A549 (cell line): Measurements from ENCODE around the gene MVB12B. TPM values are rescaled to one million over a fixed set of nuclear protein-coding genes. Genes with fewer than 3 reads are reported as not detected.

Experiments used
- ATAC-seq, 2 experiments: fragments of 200-7000 bp in 1 of 2; fragments of >200 bp in 1 of 2; cut with Nextera tagmentation in 1 of 2; cut with Tn5 transposase in 1 of 2; 3 replicates each; pipeline versions ENCODE4 v1.8.0 to v1.9.1; 2018 to 2020; ENCODE audit warnings: mild to moderate bottlenecking in 1 of 2, moderate library complexity in 1 of 2
- CTCF ChIA-PET: fragments of 300-600 bp; sonication (Branson Sonifier 250); formaldehyde crosslinking; extraction: SDS; loops from one replicate; lab custom pipeline; 2021; ENCODE audit warnings: antibody characterized with exemption, inconsistent platforms; lab: Yijun Ruan, JAX
- POLR2A ChIA-PET: fragments of 350-600 bp; formaldehyde crosslinking; extraction: SDS; loops from one replicate; lab custom pipeline; 2021; ENCODE audit warnings: antibody characterized with exemption, inconsistent platforms; lab: Yijun Ruan, JAX
- DNase-seq, 2 experiments: peaks; one replicate each; pipeline versions ENCODE4 v3.0.0 to v3.0.0-alpha.2; 2011 to 2016; ENCODE audit warnings: low read depth in 1 of 2, low spot score in 1 of 2
- FAIRE-seq: peaks from 2 replicates; lab custom pipeline; 2011; peaks lifted over from hg19 to GRCh38; lab: Jason Lieb, UNC
- H3K27ac ChIP-seq, 2 experiments: fragments of >200 bp; sonication (Bioruptor Twin); formaldehyde crosslinking; 3 replicates each; pipeline ENCODE4 v1.5.1; 2016 to 2017
- H3K4me1 ChIP-seq: fragments of >200 bp; sonication (Bioruptor Twin); formaldehyde crosslinking; 3 replicates; pipeline ENCODE4 v1.6.1; 2016
- H3K4me2 ChIP-seq: fragments of >200 bp; sonication (Bioruptor Twin); formaldehyde crosslinking; 3 replicates; pipeline ENCODE4 v1.6.1; 2016
- H3K4me3 ChIP-seq: fragments of >200 bp; sonication (Bioruptor Twin); formaldehyde crosslinking; 3 replicates; pipeline ENCODE4 v1.5.1; 2016
- H3K9me3 ChIP-seq: fragments of >200 bp; sonication (Bioruptor Twin); formaldehyde crosslinking; 3 replicates; pipeline ENCODE4 v1.6.1; 2016
- CBX2 ChIP-seq: fragments of 200-600 bp; sonication (generic); IDR thresholded peaks from 2 replicates; pipeline ENCODE4 v1.6.1; 2016; ENCODE audit warnings: low read depth, mild to moderate bottlenecking, borderline replicate concordance
- CBX8 ChIP-seq: fragments of 200-600 bp; sonication (generic); IDR thresholded peaks from 2 replicates; pipeline ENCODE4 v1.6.1; 2016
- CEBPB ChIP-seq, 2 experiments: fragments of >200 bp in 1 of 2; sonication (Bioruptor Twin) in 1 of 2; formaldehyde crosslinking in 1 of 2; IDR thresholded peaks; 2 replicates each; pipeline ENCODE4 v1.6.1; 2012 to 2016
- EHF ChIP-seq: fragments of 250-450 bp; sonication (Bioruptor Pico); IDR thresholded peaks from 2 replicates; pipeline ENCODE4 v1.5.0; 2020; ENCODE audit warnings: mild to moderate bottlenecking
- FOSB ChIP-seq: fragments of 250-450 bp; sonication (Bioruptor Pico); IDR thresholded peaks from 2 replicates; pipeline ENCODE4 v1.5.0; 2020; ENCODE audit warnings: mild to moderate bottlenecking, moderate library complexity
- JUN ChIP-seq, 2 experiments: fragments of >200 bp; sonication (Bioruptor Twin); formaldehyde crosslinking; IDR thresholded peaks; 2 replicates in 1 of 2; 3 replicates in 1 of 2; pipeline ENCODE4 v1.6.1; 2016 to 2017
- KDM1A ChIP-seq: fragments of 200-600 bp; sonication (generic); IDR thresholded peaks from 2 replicates; pipeline ENCODE4 v1.6.1; 2016; ENCODE audit warnings: low read depth, mild to moderate bottlenecking
- MAZ ChIP-seq: fragments of 150-350 bp; IDR thresholded peaks from 2 replicates; pipeline ENCODE4 v1.6.1; 2014; ENCODE audit warnings: antibody characterized with exemption, low read depth, low read length, borderline replicate concordance
- NPAS2 ChIP-seq: fragments of 250-450 bp; sonication (Bioruptor Pico); IDR thresholded peaks from 2 replicates; pipeline ENCODE4 v1.8.0; 2022; ENCODE audit warnings: mild to moderate bottlenecking, moderate library complexity, borderline replicate concordance
- PHF8 ChIP-seq: fragments of 200-600 bp; sonication (generic); IDR thresholded peaks from 2 replicates; pipeline ENCODE4 v1.6.1; 2016; ENCODE audit warnings: low read depth, mild to moderate bottlenecking, antibody characterized with exemption, moderate library complexity, borderline replicate concordance
- POLR2A ChIP-seq: IDR thresholded peaks from 2 replicates; pipeline ENCODE4 v1.6.1; 2012; ENCODE audit warnings: mild to moderate bottlenecking, low read length
- POLR2AphosphoS2 ChIP-seq: conservative IDR thresholded peaks from 2 replicates; pipeline ENCODE4 v1.6.1; 2012; ENCODE audit warnings: low read length, improper control_type of control experiment, inconsistent platforms
- RAD21 ChIP-seq, 2 experiments: fragments of >200 bp in 1 of 2; sonication (Bioruptor Twin) in 1 of 2; formaldehyde crosslinking in 1 of 2; IDR thresholded peaks in 1 of 2; conservative IDR thresholded peaks in 1 of 2; 2 replicates in 1 of 2; 3 replicates in 1 of 2; pipeline ENCODE4 v1.6.1; 2012 to 2018; ENCODE audit warnings: inconsistent platforms in 1 of 2
- RNF2 ChIP-seq: fragments of 200-600 bp; sonication (generic); IDR thresholded peaks from 2 replicates; pipeline ENCODE4 v1.6.1; 2016; ENCODE audit warnings: low read depth, mild to moderate bottlenecking, antibody characterized with exemption, moderate library complexity, borderline replicate concordance
- SMC3 ChIP-seq: fragments of >200 bp; sonication (Bioruptor Twin); formaldehyde crosslinking; IDR thresholded peaks from 3 replicates; pipeline ENCODE4 v1.6.1; 2018; ENCODE audit warnings: inconsistent platforms
- ZC3H11A ChIP-seq: fragments of 450-650 bp; IDR thresholded peaks from 2 replicates; pipeline ENCODE4 v1.6.1; 2014; ENCODE audit warnings: antibody characterized with exemption, mild to moderate bottlenecking
- WGBS: methylation state at CpG from one replicate; pipeline ENCODE4 v1.1.6; 2017; ENCODE audit errors: missing lambda C conversion rate; 5-methylcytosine and 5-hydroxymethylcytosine counted together
- polyA plus RNA-seq, 4 experiments: library from polyadenylated mRNA; depleted of rRNA in 3 of 4; stranded (reverse); fragments of >200 nt; fragmentation: RNase III in 1 of 4; extraction: RNeasy Plus Mini Kit Qiagen cat#74134 plus additional on column Dnase treatment in 1 of 4; gene quantifications; 2 replicates in 3 of 4; 3 replicates in 1 of 4; pipeline ENCODE4 v1.2.3, GENCODE V29; 2011 to 2017
- TF ChIP-seq, protein P1 (sequence below): fragments of 250-450 bp; sonication (Bioruptor Pico); IDR thresholded peaks from 2 replicates; pipeline ENCODE4 v1.5.0; 2021; ENCODE audit warnings: mild to moderate bottlenecking, moderate library complexity, borderline replicate concordance
- TF ChIP-seq, protein P2 (sequence below): IDR thresholded peaks from 2 replicates; pipeline ENCODE4 v1.6.1; 2012
- TF ChIP-seq, protein P3 (sequence below): fragments of 450-650 bp; IDR thresholded peaks from 2 replicates; pipeline ENCODE4 v1.6.1; 2014; ENCODE audit warnings: antibody characterized with exemption

Gene MVB12B
- polyA plus RNA-seq, 2 of the 4 experiments (the other 2 are of a cell fraction), result 4.6 to 5.9 TPM

DNA sequence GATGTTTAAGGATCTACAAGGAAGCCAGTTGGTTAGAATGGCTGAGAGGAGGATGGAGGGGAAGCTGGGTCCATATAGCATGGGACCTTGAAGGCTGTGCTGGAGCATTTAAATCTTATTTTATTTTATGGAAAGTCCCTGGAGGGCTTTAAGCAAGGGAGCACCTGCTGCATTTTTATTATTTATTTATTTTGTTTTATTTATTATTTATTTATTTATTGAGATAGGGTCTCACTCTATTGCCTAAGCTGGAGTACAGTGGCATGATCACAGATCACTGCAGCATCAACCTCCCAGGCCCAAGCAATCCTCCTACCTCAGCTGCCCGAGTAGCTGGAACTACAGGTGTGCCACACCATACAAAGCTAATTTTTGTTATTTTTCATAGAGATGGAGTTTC, 4.9 kb upstream of the MVB12B start:
- Histone ChIP-seq H3K4me1 (no peaks in the 10 kb centered on the region), H3K27ac (no peak overlapping the region), H3K9me3 (peaks cover 18% of the 10 kb centered on the region), H3K4me2 (no peak overlapping the region), H3K4me3 (no peak overlapping the region)
- ATAC-seq (no peak), FAIRE-seq (no peak), DNase-seq (no peak)
- no peak for TF ChIP-seq EHF (CRISPR knock-in tag)
- no peak for TF ChIP-seq FOSB (CRISPR knock-in tag)
- no peak for TF ChIP-seq KDM1A
- peak; percentile 32; the same call in 1 of the 2 replicates for TF ChIP-seq ZC3H11A
- no peak for TF ChIP-seq NPAS2
- ChIA-PET CTCF (interaction anchor here (1.0 to 2.2 kb wide), 3 partner anchors 27 to 169 kb away, joined by 4 to 6 read pairs (median 4); no protein-coding TSS in a partner anchor), POLR2A (no interaction called here)
- WGBS, result 40% methylated on average over 1 of the region's 1 CpG

DNA sequence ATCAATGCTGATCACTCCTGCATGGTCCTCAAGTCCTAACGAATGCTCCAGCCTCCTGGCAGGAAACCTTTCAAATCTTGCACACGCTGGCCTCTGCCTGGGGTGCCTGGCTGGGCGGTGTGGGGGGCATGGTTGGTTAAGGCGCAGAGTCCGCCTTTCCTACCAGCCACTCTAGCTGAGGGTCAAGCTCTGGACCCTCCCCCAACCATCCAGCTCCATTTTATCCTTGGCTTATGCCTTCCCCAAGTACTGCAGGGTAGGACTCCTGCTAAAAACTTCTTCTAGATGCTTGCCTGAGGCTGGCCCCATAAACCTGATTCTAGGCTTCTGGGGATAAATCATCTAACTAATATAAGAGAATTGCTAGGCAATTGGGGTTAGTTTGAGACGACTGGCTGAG, 808 bp upstream of the MVB12B start:
- TF ChIP-seq RNF2, result no peak
- no peak for TF ChIP-seq PHF8
- TF ChIP-seq CEBPB (IDR thresholded peaks at IDR 0.05), result no peak
- TF ChIP-seq FOSB (CRISPR knock-in tag), result no peak
- no peak for TF ChIP-seq CBX8
- no peak for TF ChIP-seq RAD21 (conservative IDR thresholded peaks at IDR 0.05 in 1 of 2, IDR thresholded peaks at IDR 0.05 in 1 of 2)
- TF ChIP-seq POLR2A, result no peak
- no peak for TF ChIP-seq CBX2
- ChIA-PET POLR2A (interaction anchor here (0.5 to 1.9 kb wide), 3 partner anchors 10 to 124 kb away, joined by 3 to 8 read pairs (median 3); no protein-coding TSS in a partner anchor), CTCF (interaction anchor here (0.6 to 4.9 kb wide), 6 partner anchors 9 to 174 kb away, joined by 3 to 24 read pairs (median 3); no protein-coding TSS in a partner anchor)
- ATAC-seq (peak in 1 of 2 experiments; percentile 10; a peak in 1 of 6 replicates), FAIRE-seq (no peak), DNase-seq (no peak)
- Histone ChIP-seq H3K4me1 (peaks cover 6% of the 10 kb centered on the region; the same call in 1 of the 3 replicates), H3K4me2 (peak overlapping the region; percentile 93), H3K9me3 (peaks cover 18% of the 10 kb centered on the region), H3K4me3 (peak overlapping the region; percentile 65), H3K27ac (peak overlapping the region; percentile 90 to 96; a peak in 5 of 6 replicates)
- WGBS, result 87% methylated on average over 6 of the region's 6 CpGs

DNA sequence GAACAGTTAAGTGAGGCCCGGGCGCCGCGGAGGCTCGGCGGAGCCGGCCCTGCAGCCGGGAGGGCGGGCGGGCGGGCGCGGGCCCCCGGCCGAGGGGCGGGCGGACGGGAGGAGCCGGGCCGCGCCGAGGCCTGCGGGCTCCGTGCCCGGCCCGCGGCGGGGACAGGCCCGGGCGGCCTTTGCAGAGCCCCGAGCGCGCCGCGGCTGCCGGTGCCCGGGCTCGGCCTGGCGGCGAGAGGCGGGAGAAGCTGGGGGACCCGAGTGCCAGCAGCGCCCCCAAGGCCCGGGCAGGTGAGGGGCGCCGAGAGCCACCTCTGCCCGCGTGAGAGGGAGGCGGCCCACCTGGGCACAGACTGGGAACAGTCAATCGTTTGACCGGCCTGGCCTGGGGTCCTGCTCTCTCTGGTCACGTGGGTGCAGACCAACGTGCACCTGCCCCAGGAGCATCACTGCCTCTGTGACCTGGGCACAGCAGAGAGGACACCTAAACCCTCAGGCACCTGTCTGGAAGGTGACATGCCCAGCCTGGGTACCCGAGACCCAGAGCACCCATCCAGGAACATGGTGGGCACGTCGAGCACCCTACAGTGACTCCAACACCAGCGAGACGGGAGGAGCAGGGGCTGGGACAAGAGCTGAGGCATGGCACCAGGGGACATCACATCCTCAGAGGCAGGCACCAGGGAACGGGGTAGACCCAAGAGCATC, 531 bp downstream of the MVB12B start:
- WGBS, result 81% methylated on average over 5 of the region's 59 CpGs
- no peak for FAIRE-seq
- TF ChIP-seq MAZ, result no peak
- TF ChIP-seq SMC3, result no peak
- TF ChIP-seq, protein P1, sequence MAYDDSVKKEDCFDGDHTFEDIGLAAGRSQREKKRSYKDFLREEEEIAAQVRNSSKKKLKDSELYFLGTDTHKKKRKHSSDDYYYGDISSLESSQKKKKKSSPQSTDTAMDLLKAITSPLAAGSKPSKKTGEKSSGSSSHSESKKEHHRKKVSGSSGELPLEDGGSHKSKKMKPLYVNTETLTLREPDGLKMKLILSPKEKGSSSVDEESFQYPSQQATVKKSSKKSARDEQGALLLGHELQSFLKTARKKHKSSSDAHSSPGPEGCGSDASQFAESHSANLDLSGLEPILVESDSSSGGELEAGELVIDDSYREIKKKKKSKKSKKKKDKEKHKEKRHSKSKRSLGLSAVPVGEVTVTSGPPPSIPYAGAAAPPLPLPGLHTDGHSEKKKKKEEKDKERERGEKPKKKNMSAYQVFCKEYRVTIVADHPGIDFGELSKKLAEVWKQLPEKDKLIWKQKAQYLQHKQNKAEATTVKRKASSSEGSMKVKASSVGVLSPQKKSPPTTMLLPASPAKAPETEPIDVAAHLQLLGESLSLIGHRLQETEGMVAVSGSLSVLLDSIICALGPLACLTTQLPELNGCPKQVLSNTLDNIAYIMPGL (CRISPR knock-in tag), result no peak
- TF ChIP-seq, protein P2, sequence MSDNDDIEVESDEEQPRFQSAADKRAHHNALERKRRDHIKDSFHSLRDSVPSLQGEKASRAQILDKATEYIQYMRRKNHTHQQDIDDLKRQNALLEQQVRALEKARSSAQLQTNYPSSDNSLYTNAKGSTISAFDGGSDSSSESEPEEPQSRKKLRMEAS, result peak; percentile 52
- peak in 1 of 2 experiments; percentile 17; a peak in 1 of 5 replicates for TF ChIP-seq JUN (IDR thresholded peaks at IDR 0.05)
- no peak for TF ChIP-seq KDM1A
- TF ChIP-seq, protein P3, sequence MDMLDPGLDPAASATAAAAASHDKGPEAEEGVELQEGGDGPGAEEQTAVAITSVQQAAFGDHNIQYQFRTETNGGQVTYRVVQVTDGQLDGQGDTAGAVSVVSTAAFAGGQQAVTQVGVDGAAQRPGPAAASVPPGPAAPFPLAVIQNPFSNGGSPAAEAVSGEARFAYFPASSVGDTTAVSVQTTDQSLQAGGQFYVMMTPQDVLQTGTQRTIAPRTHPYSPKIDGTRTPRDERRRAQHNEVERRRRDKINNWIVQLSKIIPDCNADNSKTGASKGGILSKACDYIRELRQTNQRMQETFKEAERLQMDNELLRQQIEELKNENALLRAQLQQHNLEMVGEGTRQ, result peak; percentile 68
- no peak for TF ChIP-seq POLR2AphosphoS2
- H3K9me3 ChIP-seq, result peaks cover 18% of the 10 kb centered on the region
- H3K4me1 ChIP-seq, result peaks cover 6% of the 10 kb centered on the region; the same call in 1 of the 3 replicates
- H3K27ac ChIP-seq, result peak overlapping the region; percentile 90 to 96
- peak overlapping the region; percentile 93 for H3K4me2 ChIP-seq
- ChIA-PET CTCF (interaction anchor here (0.6 to 4.9 kb wide), 7 partner anchors 9 to 914 kb away, joined by 3 to 24 read pairs (median 6); no protein-coding TSS in a partner anchor), POLR2A (interaction anchor here (1.9 kb wide), 1 partner anchor 9 kb away, joined by 8 read pairs; no protein-coding TSS in a partner anchor)
- peak; percentile 69 to 72 for ATAC-seq
- H3K4me3 ChIP-seq, result peak overlapping the region; percentile 65
- peak; percentile 17 to 44 for DNase-seq
